Dermis microvascular lymphatic vessel endothelial cell (primary cell): ENCODE measurements around the gene HPRT1. TPM values are rescaled to one million over a fixed set of nuclear protein-coding genes. Genes with fewer than 3 reads are reported as not detected.
"Not testable (repeated sequence)": the region's sequence is repeated elsewhere in the genome, so short reads cannot be mapped to it uniquely, and the experiment has no call there.

Experiments
- DNase-seq, 2 donors: peaks; one replicate each; pipeline versions ENCODE4 v3.0.0 to v3.0.0-alpha.2; 2010; ENCODE audit warnings: low read depth in 2 of 2
- total RNA-seq: library from RNA; depleted of rRNA; stranded (reverse); fragments of >200 nt; gene quantifications from 2 replicates; pipeline ENCODE4 v1.2.1, GENCODE V29; 2014

The HPRT1 gene, protein sequence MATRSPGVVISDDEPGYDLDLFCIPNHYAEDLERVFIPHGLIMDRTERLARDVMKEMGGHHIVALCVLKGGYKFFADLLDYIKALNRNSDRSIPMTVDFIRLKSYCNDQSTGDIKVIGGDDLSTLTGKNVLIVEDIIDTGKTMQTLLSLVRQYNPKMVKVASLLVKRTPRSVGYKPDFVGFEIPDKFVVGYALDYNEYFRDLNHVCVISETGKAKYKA
- 9.1 and 14.0 TPM in 2 replicates for total RNA-seq

DNA sequence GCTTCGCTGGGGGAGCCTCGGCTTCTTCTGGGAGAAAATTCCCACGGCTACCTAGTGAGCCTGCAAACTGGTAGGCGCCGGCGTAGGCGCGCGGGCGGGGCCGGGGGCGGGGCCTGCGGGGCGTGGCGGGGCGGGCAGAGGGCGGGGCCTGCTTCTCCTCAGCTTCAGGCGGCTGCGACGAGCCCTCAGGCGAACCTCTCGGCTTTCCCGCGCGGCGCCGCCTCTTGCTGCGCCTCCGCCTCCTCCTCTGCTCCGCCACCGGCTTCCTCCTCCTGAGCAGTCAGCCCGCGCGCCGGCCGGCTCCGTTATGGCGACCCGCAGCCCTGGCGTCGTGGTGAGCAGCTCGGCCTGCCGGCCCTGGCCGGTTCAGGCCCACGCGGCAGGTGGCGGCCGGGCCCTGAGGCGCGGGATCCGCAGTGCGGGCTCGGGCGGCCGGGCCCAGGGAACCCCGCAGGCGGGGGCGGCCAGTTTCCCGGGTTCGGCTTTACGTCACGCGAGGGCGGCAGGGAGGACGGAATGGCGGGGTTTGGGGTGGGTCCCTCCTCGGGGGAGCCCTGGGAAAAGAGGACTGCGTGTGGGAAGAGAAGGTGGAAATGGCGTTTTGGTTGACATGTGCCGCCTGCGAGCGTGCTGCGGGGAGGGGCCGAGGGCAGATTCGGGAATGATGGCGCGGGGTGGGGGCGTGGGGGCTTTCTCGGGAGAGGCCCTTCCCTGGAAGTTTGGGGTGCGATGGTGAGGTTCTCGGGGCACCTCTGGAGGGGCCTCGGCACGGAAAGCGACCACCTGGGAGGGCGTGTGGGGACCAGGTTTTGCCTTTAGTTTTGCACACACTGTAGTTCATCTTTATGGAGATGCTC is at the start of gene HPRT1:
Gene HPRT1, plus strand, starts transcription at position 161 of the 857 bp plus-strand sequence. Its CDS starts 147 bp downstream, at position 308.
- DNase-seq = peak; percentile 4 to 82

DNA sequence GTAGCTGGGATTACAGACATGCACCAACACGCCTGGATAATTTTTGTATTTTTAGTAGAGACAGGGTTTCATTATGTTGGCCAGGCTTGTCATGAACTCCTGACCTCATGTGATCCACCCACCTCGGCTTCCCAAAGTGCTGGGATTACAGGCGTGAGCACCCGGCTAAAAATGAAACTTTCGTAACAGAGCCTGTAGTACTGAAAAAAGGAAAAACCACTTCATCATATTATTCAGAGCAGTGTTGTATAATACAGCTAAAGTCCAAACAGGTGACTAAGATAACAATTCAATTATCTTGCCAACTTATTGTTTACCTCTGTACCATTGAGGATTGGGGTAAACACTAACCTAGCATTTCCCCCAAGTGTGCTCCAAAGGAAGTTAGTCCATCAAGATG is 43.9 kb upstream of the HPRT1 start:
- DNase-seq = no peak

DNA sequence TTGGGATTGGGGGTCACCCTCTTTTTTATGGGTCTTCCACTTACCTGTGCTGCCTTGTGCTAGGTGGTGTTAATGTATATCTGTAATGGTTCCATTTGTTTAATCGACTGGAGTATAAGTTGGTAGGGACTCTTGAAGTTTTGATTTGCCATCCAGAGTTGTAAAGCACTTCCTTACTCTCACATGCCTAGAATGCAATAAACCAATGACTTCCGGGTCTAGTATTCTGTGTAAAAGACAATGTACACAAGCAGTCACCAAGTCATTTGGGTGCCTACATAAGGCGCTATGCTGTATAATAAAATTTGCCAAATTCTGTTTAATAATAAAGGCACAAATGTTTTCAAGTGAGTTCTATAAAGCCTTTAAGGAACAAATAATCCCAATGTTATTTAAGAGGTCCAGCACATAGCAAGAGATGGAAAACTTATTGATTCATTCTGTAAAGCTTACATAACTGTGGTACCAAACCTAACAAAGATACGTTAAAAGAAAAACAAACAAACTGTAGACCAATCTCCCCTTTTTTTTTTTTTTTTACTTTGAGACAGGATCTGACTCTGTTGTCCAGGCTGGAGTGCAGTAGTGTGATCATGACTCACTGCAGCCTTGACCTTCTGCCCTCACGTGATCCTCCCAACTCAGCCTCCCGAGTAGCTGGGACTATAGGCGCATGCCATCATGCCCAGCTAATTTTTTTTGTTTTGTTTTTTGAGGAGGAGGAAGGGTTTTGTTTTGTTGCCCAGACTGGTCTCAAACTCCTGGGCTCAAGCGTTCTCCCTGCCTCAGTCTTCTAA is 41.5 kb upstream of the HPRT1 start:
- peak in 1 of 2 donors; percentile 26 for DNase-seq

- DNase-seq = no peak
Observed at GRCh38 chrX:134419784-134420183, 40.2 kb upstream of the HPRT1 start.

GRCh38 chrX:134423606-134424005 is 36.4 kb upstream of the HPRT1 start:
- DNase-seq = peak; percentile 4 to 36

- DNase-seq = no peak
Observed at GRCh38 chrX:134426281-134426680, 33.7 kb upstream of the HPRT1 start.

DNA sequence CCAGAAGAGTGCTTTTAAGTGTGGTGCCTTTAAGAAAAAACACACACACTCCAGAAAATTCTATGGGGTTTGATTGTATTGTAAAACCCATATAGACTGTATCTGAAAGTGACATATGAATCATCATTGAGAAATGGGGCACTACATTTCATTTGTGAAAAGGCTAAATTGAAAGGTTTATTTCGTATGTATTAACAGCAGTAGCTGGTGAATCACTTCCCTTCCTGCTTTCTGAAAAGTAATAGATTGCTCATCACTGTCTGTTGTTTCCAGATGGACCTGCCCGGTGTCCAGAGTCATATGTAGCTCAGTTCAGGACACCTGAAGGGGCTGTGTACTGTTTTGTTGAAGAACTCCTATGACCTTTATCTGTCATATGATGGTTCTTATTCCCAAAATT is 28.1 kb upstream of the HPRT1 start:
- DNase-seq = peak; percentile 31 to 71

GRCh38 chrX:134435894-134436293 is 24.1 kb upstream of the HPRT1 start:
- no peak for DNase-seq

DNA sequence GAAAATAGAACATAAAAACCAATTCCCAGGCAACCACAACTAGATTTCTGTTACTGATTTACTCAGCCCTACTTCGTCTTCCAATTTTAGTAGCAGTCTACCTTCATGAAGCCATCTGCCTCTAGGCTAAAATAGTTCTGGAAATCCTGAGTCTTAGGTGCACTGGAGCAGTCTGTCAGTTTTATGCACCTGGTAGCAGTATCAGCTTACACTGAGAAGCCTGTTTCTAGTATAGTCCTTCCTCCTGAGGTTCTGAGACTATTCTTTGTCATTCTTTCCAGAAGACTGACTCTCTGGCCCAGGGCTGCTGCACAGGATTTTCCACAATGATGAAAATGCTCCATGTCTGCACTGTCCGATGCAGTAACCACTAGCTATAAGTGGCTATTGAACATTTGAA is 16.9 kb upstream of the HPRT1 start:
- no peak for DNase-seq

GRCh38 chrX:134443461-134443860 is 16.5 kb upstream of the HPRT1 start:
- DNase-seq = no peak

- DNase-seq = no peak
Observed at GRCh38 chrX:134444681-134445080, 15.3 kb upstream of the HPRT1 start.

DNA sequence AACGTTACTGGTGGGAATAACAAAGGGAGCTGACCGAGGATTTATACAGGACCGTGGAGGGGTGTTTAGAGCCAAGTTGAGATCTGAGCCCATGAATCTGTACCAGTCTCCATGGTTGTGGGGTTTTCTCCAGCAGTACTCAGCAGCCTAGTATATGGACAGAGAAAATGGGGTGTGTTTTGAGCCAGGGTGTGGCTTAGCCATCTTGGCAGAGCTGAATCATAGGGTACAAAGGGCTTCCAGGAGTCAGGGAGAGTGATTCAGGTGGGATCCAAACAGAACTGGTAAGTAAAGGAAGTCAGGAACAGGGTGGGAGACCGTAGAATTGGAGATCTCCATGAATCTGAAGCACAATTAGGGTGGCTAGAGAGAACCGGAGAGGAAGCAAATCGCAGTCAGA is 7.4 kb upstream of the HPRT1 start:
- DNase-seq = no peak

- no peak for DNase-seq
Observed at GRCh38 chrX:134453631-134454030, 6.3 kb upstream of the HPRT1 start.

GRCh38 chrX:134454506-134454905 is 5.5 kb upstream of the HPRT1 start:
- no peak for DNase-seq

DNA sequence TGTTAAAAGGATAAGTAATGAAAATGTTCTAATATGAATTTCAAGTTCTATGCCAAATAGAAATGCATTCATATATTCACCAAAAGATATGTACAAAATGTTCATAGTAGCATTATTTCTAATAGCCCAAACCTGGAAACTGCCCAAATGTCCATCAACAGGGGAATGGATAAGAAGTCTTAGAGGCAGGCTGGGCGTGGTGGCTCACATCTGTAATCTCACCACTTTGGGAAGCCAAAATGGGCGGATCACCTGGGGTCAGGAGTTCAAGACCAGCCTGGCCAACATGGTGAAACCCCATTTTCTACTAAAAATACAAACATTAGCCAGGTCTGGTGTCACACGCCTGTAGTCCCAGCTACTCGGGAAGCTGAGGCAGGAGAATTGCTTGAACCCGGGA is 2.3 kb upstream of the HPRT1 start:
- DNase-seq = no peak

- DNase-seq = no peak
Observed at GRCh38 chrX:134459683-134460004, 321 bp upstream of the HPRT1 start.

DNA sequence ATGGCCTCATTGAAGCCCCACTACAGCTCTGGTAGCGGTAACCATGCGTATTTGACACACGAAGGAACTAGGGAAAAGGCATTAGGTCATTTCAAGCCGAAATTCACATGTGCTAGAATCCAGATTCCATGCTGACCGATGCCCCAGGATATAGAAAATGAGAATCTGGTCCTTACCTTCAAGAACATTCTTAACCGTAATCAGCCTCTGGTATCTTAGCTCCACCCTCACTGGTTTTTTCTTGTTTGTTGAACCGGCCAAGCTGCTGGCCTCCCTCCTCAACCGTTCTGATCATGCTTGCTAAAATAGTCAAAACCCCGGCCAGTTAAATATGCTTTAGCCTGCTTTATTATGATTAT is 876 bp downstream of the HPRT1 start:
- DNase-seq = peak in 1 of 2 donors; percentile 3

DNA sequence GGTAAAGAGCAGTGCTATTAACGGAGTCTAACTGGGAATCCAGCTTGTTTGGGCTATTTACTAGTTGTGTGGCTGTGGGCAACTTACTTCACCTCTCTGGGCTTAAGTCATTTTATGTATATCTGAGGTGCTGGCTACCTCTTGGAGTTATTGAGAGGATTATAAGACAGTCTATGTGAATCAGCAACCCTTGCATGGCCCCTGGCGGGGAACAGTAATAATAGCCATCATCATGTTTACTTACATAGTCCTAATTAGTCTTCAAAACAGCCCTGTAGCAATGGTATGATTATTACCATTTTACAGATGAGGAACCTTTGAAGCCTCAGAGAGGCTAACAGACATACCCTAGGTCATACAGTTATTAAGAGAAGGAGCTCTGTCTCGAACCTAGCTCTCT is 1.5 kb downstream of the HPRT1 start:
- no peak for DNase-seq

DNA sequence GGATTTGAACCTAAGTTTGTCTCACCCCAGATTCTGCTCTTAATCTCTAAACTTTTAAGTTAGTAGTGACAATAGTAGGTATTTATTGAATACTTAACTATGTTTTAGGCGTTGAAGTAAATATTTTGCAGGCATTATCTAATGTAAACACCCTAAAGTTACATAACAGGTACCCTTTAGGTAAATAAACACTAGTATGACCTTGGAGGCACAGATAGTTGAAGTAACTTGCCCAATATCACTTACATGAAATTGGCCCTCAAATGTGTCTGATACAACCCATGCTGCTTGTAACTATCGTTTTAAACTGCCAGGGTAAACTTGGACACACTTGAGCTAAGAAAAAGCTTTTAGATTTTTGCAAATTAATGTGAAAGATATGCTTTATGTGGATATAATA is 3.0 kb downstream of the HPRT1 start:
- no peak for DNase-seq

GRCh38 chrX:134464453-134464852 is 4.5 kb downstream of the HPRT1 start:
- not testable (repeated sequence) for DNase-seq

DNA sequence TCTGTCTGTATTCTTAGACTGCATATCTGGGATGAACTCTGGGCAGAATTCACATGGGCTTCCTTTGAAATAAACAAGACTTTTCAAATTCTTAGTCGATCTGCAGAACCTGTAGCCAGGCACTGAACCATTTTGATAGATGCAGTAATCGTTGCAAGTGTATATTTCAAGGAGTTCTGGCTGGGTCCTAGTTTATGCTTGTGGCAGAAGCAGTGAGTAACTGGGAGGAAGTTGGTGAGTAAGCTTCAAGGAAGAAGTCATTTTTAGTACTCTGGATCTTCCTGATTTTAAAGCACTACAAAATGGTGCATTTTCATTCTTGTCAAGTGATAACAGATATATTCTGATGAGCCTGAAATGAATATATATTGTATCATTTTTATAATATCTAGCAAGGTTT is 9.5 kb downstream of the HPRT1 start:
- peak in 1 of 2 donors; percentile 43 for DNase-seq

GRCh38 chrX:134470013-134470412 is 10.0 kb downstream of the HPRT1 start:
- DNase-seq = no peak
